Right lobe of liver (tissue), 6 donors: ENCODE measurements around the gene UFC1. TPM values are rescaled to one million over a fixed set of nuclear protein-coding genes. Genes with fewer than 3 reads are reported as not detected.

Experiments used
- ATAC-seq, 4 donors: fragments of 200-7000 bp; cut with Tn5 transposase; one replicate each; pipeline ENCODE4 v1.9.1; 2020; ENCODE audit warnings: mild to moderate bottlenecking in 4 of 4, moderate library complexity in 4 of 4
- DNase-seq, 3 donors: peaks; one replicate each; pipeline ENCODE4 v3.0.0-alpha.2; 2020
- H3K27ac ChIP-seq, 3 donors: fragments of 200-600 bp; one replicate each; pipeline ENCODE4 v1.8.0; 2022
- H3K27me3 ChIP-seq, 2 donors: fragments of 200-600 bp; one replicate each; pipeline ENCODE4 v1.8.0; 2022
- H3K36me3 ChIP-seq, 4 donors: fragments of 200-600 bp; sonication (generic) in 1 of 4; one replicate each; pipeline versions ENCODE4 v1.5.1 to v1.8.0; 2017 to 2022; ENCODE audit warnings: control low read depth in 1 of 4
- H3K4me1 ChIP-seq, 4 donors: fragments of 200-600 bp; sonication (generic) in 1 of 4; one replicate each; pipeline versions ENCODE4 v1.5.1 to v1.8.0; 2017 to 2022; ENCODE audit warnings: control low read depth in 1 of 4
- H3K4me3 ChIP-seq, 3 donors: fragments of 200-600 bp; one replicate each; pipeline ENCODE4 v1.8.0; 2022
- H3K9me3 ChIP-seq, 4 donors: fragments of 200-600 bp; sonication (generic) in 1 of 4; one replicate each; pipeline versions ENCODE4 v1.5.1 to v1.8.0; 2017 to 2022; ENCODE audit warnings: control low read depth in 1 of 4
- POLR2A ChIP-seq: fragments of 450-650 bp; IDR thresholded peaks from one replicate; pipeline ENCODE4 v1.6.1; 2017; ENCODE audit warnings: antibody characterized with exemption, mild to moderate bottlenecking
- WGBS: methylation state at CpG from one replicate; pipeline ENCODE4 v1.1.6; 2018; ENCODE audit warnings: low coverage, low lambda C conversion rate; ENCODE audit not compliant: insufficient coverage; ENCODE audit errors: missing lambda C conversion rate; 5-methylcytosine and 5-hydroxymethylcytosine counted together
- intact Hi-C, 2 donors: fragments of 100-400 bp; cut with DNase I; formaldehyde crosslinking; loops; one replicate each; pipeline versions ENCODE4 v1.11.2 to v1.14.1; 2022
- total RNA-seq, 6 experiments: library from RNA; depleted of rRNA in 2 of 6; stranded (reverse); fragments of >200 nt in 2 of 6; fragmentation: NEBNext Ultra II Directional in 3 of 6; extraction: Animal tissue kit (Norgen Biotek cat#: 25700) in 3 of 6; gene quantifications; one replicate each; pipeline versions ENCODE4 v1.1.0 to v1.2.4, GENCODE V29; 2016 to 2023
- TF ChIP-seq, protein P1 (sequence below), 4 donors: fragments of 200-600 bp in 3 of 4; fragments of 450-650 bp in 1 of 4; IDR thresholded peaks; one replicate each; pipeline versions ENCODE4 v1.5.1 to v1.8.0; 2016 to 2022; ENCODE audit warnings: antibody characterized with exemption in 4 of 4, mild to moderate bottlenecking in 2 of 4
- donor health status: DM: no; HTN: yes; CAD: no.
- donor health status: DM: no; HTN: no; CAD: no.
- donor health status: DM: no; HTN: no; CAD: no.
- donor health status: DM: no; HTN: yes; CAD: no.
- donor health status: DM: no; HTN: yes; CAD: no.

Gene UFC1
- total RNA-seq, 6 experiments from 2014 or later, result 24.6 to 37.7 (median 35.3) TPM

DNA sequence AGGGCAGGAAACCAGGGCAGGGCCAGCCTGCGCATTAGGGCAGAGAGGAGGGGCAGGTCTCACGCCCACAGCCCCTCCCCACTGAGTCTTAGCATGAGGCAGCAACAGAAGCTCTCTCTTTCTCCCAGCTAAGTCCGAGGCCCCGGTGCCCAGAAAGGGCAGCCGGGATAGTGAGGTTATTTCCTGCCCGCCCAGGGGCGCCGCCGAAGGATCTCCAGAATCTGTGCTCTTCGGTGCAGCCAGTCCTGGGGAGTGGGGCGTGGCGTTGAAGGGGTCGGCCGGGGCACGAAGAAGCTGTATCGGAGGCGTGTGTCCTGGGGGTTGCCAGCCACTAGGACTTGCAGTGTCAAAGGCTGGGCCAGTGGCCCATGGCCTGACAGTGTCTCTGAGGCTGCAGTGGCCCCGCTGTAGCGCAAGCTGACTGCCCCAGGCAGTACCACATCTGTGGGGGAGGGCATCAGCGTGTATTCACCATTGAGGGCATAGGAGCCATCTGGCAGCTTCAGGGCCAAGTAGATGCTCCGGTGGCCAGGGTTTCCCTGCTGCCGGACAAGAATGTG lies 37.3 kb downstream of the UFC1 start:
- Histone ChIP-seq H3K36me3 (no peaks in the 10 kb centered on the region), H3K27ac (no peak overlapping the region), H3K9me3 (no peaks in the 10 kb centered on the region), H3K4me3 (no peak overlapping the region), H3K4me1 (peaks cover 0 to 23% (median 13%) of the 10 kb centered on the region in 4 donors), H3K27me3 (no peaks in the 10 kb centered on the region)
- DNase-seq, result peak in 2 of 3 donors; percentile 23 to 49
- WGBS, result 40% methylated on average over 1 of the region's 22 CpGs
- intact Hi-C loops, result loop anchor here (10.0 kb wide), 2 partner anchors 184 to 194 kb away; no protein-coding TSS in a partner anchor
- no peak for ATAC-seq
- TF ChIP-seq, protein P1, sequence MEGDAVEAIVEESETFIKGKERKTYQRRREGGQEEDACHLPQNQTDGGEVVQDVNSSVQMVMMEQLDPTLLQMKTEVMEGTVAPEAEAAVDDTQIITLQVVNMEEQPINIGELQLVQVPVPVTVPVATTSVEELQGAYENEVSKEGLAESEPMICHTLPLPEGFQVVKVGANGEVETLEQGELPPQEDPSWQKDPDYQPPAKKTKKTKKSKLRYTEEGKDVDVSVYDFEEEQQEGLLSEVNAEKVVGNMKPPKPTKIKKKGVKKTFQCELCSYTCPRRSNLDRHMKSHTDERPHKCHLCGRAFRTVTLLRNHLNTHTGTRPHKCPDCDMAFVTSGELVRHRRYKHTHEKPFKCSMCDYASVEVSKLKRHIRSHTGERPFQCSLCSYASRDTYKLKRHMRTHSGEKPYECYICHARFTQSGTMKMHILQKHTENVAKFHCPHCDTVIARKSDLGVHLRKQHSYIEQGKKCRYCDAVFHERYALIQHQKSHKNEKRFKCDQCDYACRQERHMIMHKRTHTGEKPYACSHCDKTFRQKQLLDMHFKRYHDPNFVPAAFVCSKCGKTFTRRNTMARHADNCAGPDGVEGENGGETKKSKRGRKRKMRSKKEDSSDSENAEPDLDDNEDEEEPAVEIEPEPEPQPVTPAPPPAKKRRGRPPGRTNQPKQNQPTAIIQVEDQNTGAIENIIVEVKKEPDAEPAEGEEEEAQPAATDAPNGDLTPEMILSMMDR (IDR thresholded peaks at IDR 0.05), result no peak
- TF ChIP-seq POLR2A, result no peak

DNA sequence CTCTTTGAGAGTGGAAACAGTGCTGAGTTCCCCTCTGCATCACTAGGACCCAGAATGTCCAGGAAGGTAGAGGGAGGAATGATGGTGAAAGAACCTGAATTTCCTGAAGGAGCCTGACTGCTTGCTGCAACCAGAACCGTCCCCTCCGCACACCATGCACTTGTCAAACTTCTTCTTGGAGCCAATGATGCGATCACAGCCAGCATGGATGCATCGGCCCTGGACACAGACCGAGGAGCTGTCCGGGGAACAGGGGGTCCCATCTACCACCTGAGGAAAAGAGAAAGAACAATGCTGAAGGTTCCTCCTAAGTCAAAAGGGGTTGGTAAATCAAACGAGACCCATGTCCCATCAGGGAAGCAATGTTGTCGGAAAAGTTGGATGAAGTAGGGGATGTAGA lies 38.2 kb downstream of the UFC1 start:
- Histone ChIP-seq H3K27me3 (no peaks in the 10 kb centered on the region), H3K36me3 (no peaks in the 10 kb centered on the region), H3K27ac (no peak overlapping the region), H3K4me3 (no peak overlapping the region), H3K9me3 (no peaks in the 10 kb centered on the region), H3K4me1 (peaks cover 0 to 19% (median 13%) of the 10 kb centered on the region in 4 donors)
- 36% methylated on average over 2 of the region's 8 CpGs for WGBS
- no peak for TF ChIP-seq POLR2A
- TF ChIP-seq, protein P1 (IDR thresholded peaks at IDR 0.05), result no peak
- DNase-seq (peak in 2 of 3 donors; percentile 13 to 36), ATAC-seq (no peak)
- intact Hi-C loops, result loop anchor here (10.0 kb wide), 2 partner anchors 183 to 193 kb away; no protein-coding TSS in a partner anchor

DNA sequence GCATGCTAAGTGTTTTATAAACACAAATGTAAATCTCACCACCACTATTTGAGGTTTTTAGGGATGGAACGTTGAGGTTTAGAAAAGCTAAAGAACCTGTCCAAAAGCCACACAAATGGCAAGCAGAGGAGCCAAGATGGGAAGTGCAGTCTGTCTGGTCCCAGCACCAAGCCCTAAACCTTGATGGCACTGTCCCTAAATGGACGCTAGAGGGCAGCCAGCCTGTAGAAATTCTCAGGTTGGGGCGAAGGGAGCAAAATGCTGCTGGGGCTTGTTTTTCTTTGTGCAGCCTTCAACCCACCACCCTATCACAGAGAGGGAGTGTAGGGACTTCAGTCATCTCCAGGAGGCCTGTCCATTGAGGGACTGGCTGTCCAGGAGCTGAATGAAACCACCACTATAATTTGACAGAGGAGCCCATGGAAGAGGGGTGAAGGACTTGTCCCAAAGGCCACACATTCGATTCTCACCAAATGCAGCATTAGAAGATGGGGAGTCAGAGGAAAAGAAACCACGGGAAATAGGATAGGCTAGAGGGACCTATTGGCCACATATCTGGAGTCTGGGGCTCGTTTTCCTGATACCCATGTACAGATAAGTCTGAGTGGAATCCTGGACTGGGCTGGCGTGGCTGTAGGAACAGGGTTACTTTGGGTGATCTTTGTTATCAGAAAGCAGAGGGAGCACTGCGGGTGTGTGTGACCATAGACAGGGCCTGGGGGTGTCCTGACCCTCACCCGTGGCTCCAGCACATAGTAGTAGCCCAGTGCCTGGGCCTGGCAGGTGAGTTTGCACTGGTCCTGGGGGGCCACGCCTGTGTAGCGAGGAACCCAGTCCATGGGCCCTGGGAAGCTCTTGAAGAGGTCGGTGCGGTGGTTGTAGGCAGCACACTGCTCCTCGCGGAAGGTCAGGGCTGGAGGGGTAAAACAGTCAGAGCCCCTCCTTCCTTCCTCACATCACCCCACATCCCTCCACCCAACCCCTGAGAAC lies 39.0 kb downstream of the UFC1 start:
- ATAC-seq, result peak; percentile 64 to 71 (median 66)
- no peaks in the 10 kb centered on the region for H3K9me3 ChIP-seq
- TF ChIP-seq, protein P1 (IDR thresholded peaks at IDR 0.05), result peak; percentile 73 to 95 (median 88)
- TF ChIP-seq POLR2A, result no peak
- peak overlapping the region in 2 of 3 donors; percentile 33 to 55 for H3K27ac ChIP-seq
- H3K27me3 ChIP-seq, result no peaks in the 10 kb centered on the region
- no peaks in the 10 kb centered on the region for H3K36me3 ChIP-seq
- WGBS, result 9% methylated on average over 9 of the region's 15 CpGs
- intact Hi-C loops, result loop anchor here (10.0 kb wide), 2 partner anchors 182 to 192 kb away; no protein-coding TSS in a partner anchor
- H3K4me1 ChIP-seq, result peaks cover 0 to 19% (median 13%) of the 10 kb centered on the region in 4 donors
- DNase-seq, result peak; percentile 50 to 78 (median 59)
- peak overlapping the region in 2 of 3 donors; percentile 15 to 33 for H3K4me3 ChIP-seq

DNA sequence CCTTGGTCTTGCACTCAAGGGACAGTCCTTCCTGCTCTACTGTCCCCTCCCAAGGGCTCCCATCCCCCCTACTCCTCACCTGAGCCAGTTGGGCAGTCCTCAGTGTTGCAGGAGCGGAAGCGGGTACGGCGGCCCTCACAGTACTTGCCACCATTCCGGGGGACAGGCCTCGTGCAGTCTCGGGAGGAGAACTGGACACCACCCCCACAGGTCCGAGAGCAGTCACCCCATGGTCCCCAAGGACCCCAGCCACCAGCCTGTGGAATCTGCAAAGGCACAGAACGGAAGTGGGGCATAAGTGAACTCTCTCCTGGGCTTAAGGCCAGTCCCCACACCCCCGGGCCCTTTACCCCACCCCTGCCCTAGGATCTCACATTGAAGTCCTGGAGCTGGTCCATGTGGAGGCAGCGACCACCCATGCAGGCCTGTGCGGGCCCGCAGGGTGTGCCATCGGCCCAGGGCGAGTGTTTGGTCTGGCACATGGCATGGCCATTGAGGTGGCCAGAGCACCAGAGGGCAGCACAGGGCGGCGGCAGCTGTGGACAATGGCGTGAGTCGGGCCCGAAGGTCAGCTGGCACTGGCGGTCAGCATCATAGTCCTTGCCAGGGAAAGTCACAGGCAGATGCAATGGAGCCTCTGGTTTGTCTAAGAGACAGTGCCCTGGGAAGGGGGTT lies 39.9 kb downstream of the UFC1 start:
- peak; percentile 86 to 92 (median 90) for ATAC-seq
- TF ChIP-seq, protein P1 (IDR thresholded peaks at IDR 0.05), result peak; percentile 52 to 71 (median 54)
- TF ChIP-seq POLR2A, result peak; percentile 21
- peak overlapping the region; percentile 11 to 33 (median 15) for H3K4me3 ChIP-seq
- H3K4me1 ChIP-seq, result peaks cover 0 to 19% (median 13%) of the 10 kb centered on the region in 4 donors
- H3K27me3 ChIP-seq, result no peaks in the 10 kb centered on the region
- no peaks in the 10 kb centered on the region for H3K9me3 ChIP-seq
- no peaks in the 10 kb centered on the region for H3K36me3 ChIP-seq
- WGBS, result 20% methylated on average over 12 of the region's 21 CpGs
- peak; percentile 90 to 94 (median 91) for DNase-seq
- peak overlapping the region; percentile 33 to 66 (median 55) for H3K27ac ChIP-seq
- intact Hi-C loops, result loop anchor here (10.0 kb wide), 2 partner anchors 181 to 191 kb away; no protein-coding TSS in a partner anchor
